HepG2 (cell line): ENCODE results near the gene GOLPH3.

Source experiments
- CC2D1A ChIP-seq: sonication (generic); formaldehyde crosslinking; IDR thresholded peaks from 2 replicates; pipeline ENCODE4 v1.8.1; 2023; ENCODE audit warnings: mild to moderate bottlenecking, missing genetic modification reagents
- CREB1 ChIP-seq, 2 experiments: fragments of 450-650 bp in 1 of 2; IDR thresholded peaks; 2 replicates each; pipeline ENCODE4 v1.6.1; 2016 to 2017; ENCODE audit warnings: control low read depth in 1 of 2, mild to moderate bottlenecking in 1 of 2, missing compliant biosample characterization in 1 of 2, missing genetic modification characterization in 1 of 2
- HDAC6 ChIP-seq: fragments of 200-600 bp; sonication (generic); IDR thresholded peaks from 2 replicates; pipeline ENCODE4 v1.7.0; 2017; ENCODE audit warnings: mild to moderate bottlenecking, antibody characterized with exemption, low read length, low read depth
- JUN ChIP-seq: sonication (generic); formaldehyde crosslinking; IDR thresholded peaks from 2 replicates; pipeline ENCODE4 v1.4.0; 2020; ENCODE audit warnings: mild to moderate bottlenecking, missing genetic modification reagents
- KAT7 ChIP-seq: IDR thresholded peaks from 2 replicates; pipeline ENCODE4 v1.6.1; 2018; ENCODE audit warnings: borderline replicate concordance, missing compliant biosample characterization
- MAFG ChIP-seq: sonication (generic); formaldehyde crosslinking; IDR thresholded peaks from 2 replicates; pipeline ENCODE4 v1.5.1; 2020; ENCODE audit warnings: mild to moderate bottlenecking, missing genetic modification reagents
- MYC ChIP-seq: sonication (generic); formaldehyde crosslinking; IDR thresholded peaks from 2 replicates; pipeline ENCODE4 v1.9.0; 2021; ENCODE audit warnings: missing genetic modification reagents, borderline replicate concordance
- NFE2L1 ChIP-seq: sonication (generic); formaldehyde crosslinking; IDR thresholded peaks from 2 replicates; pipeline ENCODE4 v1.4.0; 2020; ENCODE audit warnings: missing genetic modification reagents, mild to moderate bottlenecking, borderline replicate concordance
- POLR2AphosphoS2 ChIP-seq: IDR thresholded peaks from 2 replicates; pipeline ENCODE4 v1.6.1; 2011; ENCODE audit warnings: low read depth, low read length, improper control_type of control experiment
- ZBTB7A ChIP-seq: sonication (generic); formaldehyde crosslinking; IDR thresholded peaks from 2 replicates; pipeline ENCODE4 v1.8.0; 2022; ENCODE audit warnings: mild to moderate bottlenecking, missing genetic modification reagents
- ZNF777 ChIP-seq: sonication (generic); formaldehyde crosslinking; IDR thresholded peaks from 2 replicates; pipeline ENCODE4 v1.4.0; 2020; ENCODE audit warnings: missing genetic modification reagents
- TF ChIP-seq, protein P1 (sequence below): sonication (generic); formaldehyde crosslinking; IDR thresholded peaks from 2 replicates; pipeline ENCODE4 v1.4.0; 2020; ENCODE audit warnings: missing genetic modification reagents

DNA sequence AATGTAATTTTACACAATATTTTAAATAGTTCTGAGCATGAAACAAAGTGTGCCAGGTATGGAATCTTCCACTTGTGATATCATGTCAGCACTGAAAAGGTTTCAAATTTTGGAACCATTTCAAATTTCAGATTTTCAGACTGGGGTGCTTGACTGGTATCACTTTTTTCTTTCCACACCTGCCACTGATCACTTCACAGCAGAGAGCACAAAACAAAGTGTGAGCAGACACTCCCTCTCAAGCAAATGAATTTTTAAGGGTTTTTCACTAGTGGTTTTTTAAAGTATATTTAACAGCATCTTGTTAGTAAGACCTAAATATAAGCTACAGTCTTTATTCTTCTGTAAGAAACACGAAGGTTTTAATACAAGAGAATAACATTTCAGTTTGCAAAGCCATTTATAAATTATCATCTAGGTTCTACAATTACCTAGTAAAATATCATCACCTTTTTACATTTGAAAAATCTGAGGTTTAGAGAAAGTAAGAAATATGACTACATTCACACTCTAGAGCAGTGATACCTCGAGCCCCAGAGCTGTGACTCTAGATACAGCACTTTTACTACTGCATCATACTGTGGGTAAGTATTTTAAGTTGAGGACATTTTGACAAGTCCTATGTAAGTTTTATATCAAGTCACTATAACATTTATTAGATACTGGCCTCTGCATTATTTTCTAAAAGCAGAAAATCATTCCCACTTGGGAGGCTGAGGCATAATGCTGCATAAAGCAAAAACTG is 14.6 kb downstream of the GOLPH3 start:
- TF ChIP-seq, protein P1, sequence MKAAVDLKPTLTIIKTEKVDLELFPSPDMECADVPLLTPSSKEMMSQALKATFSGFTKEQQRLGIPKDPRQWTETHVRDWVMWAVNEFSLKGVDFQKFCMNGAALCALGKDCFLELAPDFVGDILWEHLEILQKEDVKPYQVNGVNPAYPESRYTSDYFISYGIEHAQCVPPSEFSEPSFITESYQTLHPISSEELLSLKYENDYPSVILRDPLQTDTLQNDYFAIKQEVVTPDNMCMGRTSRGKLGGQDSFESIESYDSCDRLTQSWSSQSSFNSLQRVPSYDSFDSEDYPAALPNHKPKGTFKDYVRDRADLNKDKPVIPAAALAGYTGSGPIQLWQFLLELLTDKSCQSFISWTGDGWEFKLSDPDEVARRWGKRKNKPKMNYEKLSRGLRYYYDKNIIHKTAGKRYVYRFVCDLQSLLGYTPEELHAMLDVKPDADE (CRISPR knock-in tag) = no peak
- TF ChIP-seq HDAC6 (no peak), CC2D1A (CRISPR knock-in tag) (no peak), JUN (no peak), MAFG (CRISPR knock-in tag) (no peak), POLR2AphosphoS2 (no peak), CREB1 (IDR thresholded peaks at IDR 0.05) (no peak), CREB1 (CRISPR knock-in tag; IDR thresholded peaks at IDR 0.05) (no peak), MYC (CRISPR knock-in tag) (no peak), NFE2L1 (CRISPR knock-in tag) (no peak), ZBTB7A (CRISPR knock-in tag) (no peak), ZNF777 (CRISPR knock-in tag) (no peak), KAT7 (CRISPR knock-in tag) (no peak)
